HUES48 (cell line): ENCODE measurements around the gene PCGF6.

Source experiments
- H3K27ac ChIP-seq: one replicate; pipeline ENCODE4 v1.7.0; 2013; ENCODE audit warnings: low read depth, low read length, inconsistent platforms
- H3K27me3 ChIP-seq: 2 replicates; pipeline ENCODE4 v1.6.1; 2013; ENCODE audit warnings: mild to moderate bottlenecking, low read length; ENCODE audit not compliant: control insufficient read depth, insufficient read depth
- H3K36me3 ChIP-seq: 2 replicates; pipeline ENCODE4 v1.6.1; 2013; ENCODE audit warnings: low read length; ENCODE audit not compliant: control insufficient read depth, insufficient read depth
- H3K4me1 ChIP-seq: 2 replicates; pipeline ENCODE4 v1.6.1; 2013; ENCODE audit warnings: mild to moderate bottlenecking, low read length; ENCODE audit not compliant: control insufficient read depth, insufficient read depth
- H3K4me3 ChIP-seq: 2 replicates; pipeline ENCODE4 v1.5.1; 2013; ENCODE audit warnings: mild to moderate bottlenecking, low read depth, low read length
- H3K9ac ChIP-seq: 2 replicates; pipeline ENCODE4 v1.6.1; 2013; ENCODE audit warnings: mild to moderate bottlenecking, low read depth, low read length, moderate library complexity
- H3K9me3 ChIP-seq: 2 replicates; pipeline ENCODE4 v1.6.1; 2013; ENCODE audit warnings: low read length; ENCODE audit not compliant: control insufficient read depth, insufficient read depth

The PCGF6 gene

GRCh38 chr10:103257812-103258211, 93.1 kb downstream of the PCGF6 start:
- H3K4me3 ChIP-seq = no peak overlapping the region
- H3K27me3 ChIP-seq = no peaks in the 10 kb centered on the region

DNA sequence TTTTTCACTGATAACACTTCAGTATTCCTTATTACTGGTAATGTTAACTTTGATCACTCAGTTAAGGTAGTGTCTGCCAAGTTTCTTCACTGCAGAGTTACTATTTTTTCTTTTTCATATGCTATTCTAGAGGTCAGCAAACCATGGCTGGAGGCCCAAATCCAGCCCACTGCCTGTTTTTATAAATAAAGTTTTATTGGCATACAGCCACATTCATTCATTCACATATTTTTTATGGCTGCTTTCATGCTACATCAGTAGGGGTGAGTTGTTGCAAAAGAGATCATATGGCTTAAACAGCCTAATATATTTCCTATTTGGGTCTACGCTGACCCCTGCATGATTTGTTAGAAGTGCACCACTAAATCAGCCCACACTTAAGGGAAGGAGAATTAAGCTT, 94.3 kb downstream of the PCGF6 start:
- Histone ChIP-seq H3K4me3 (no peak overlapping the region), H3K27me3 (no peaks in the 10 kb centered on the region), H3K4me1 (no peaks in the 10 kb centered on the region), H3K9me3 (peaks cover 8% of the 10 kb centered on the region), H3K9ac (no peak overlapping the region), H3K36me3 (no peaks in the 10 kb centered on the region), H3K27ac (no peak overlapping the region)

More at GRCh38 chr10:103257812-103258211, 93.1 kb downstream of the PCGF6 start:
- peaks cover 8% of the 10 kb centered on the region for H3K9me3 ChIP-seq
- H3K36me3 ChIP-seq = no peaks in the 10 kb centered on the region
- H3K4me1 ChIP-seq = no peaks in the 10 kb centered on the region
- H3K27ac ChIP-seq = no peak overlapping the region
- H3K9ac ChIP-seq = no peak overlapping the region

- Histone ChIP-seq H3K36me3 (no peaks in the 10 kb centered on the region), H3K27me3 (no peaks in the 10 kb centered on the region), H3K27ac (no peak overlapping the region), H3K4me1 (no peaks in the 10 kb centered on the region), H3K9ac (no peak overlapping the region), H3K4me3 (no peak overlapping the region), H3K9me3 (peaks cover 4% of the 10 kb centered on the region; the same call in 1 of the 2 replicates)
Observed at GRCh38 chr10:103254538-103255325, 96.2 kb downstream of the PCGF6 start.

GRCh38 chr10:103254113-103254512, 96.8 kb downstream of the PCGF6 start:
- H3K27ac ChIP-seq = no peak overlapping the region
- H3K9me3 ChIP-seq = peaks cover 4% of the 10 kb centered on the region; the same call in 1 of the 2 replicates
- H3K27me3 ChIP-seq = no peaks in the 10 kb centered on the region
- no peaks in the 10 kb centered on the region for H3K36me3 ChIP-seq
- H3K4me3 ChIP-seq = no peak overlapping the region
- H3K9ac ChIP-seq = no peak overlapping the region
- H3K4me1 ChIP-seq = no peaks in the 10 kb centered on the region
